ENCODE measurements around the gene GAS7. TPM values are rescaled to one million over a fixed set of nuclear protein-coding genes. Genes with fewer than 3 reads are reported as not detected.

Gene GAS7
- total RNA-seq, 1 experiment from 2014 or later, result 12.3 TPM

DNA sequence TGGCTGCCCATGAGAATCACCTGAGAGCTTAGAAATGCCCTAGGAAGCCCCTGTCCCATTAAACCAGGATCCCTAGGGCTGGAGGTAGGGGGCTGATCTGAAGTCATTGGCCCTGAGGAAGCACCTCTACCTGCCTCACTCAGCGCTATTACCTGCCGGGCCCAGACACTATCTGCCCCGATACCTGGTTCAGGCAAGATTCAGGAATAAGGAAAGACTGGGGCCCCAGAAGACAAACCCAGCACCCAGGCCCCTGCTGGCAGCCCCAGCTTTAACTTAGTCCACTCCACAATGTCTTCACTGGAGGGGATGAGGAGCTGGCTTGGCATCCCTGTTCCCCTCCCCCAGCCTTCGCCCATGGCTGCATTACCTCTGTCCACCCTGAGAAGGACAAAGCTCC is 126.3 kb downstream of the GAS7 start (continued):
- TF ChIP-seq, protein P1, sequence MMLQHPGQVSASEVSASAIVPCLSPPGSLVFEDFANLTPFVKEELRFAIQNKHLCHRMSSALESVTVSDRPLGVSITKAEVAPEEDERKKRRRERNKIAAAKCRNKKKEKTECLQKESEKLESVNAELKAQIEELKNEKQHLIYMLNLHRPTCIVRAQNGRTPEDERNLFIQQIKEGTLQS (CRISPR knock-in tag; conservative IDR thresholded peaks at IDR 0.05), result no peak

DNA sequence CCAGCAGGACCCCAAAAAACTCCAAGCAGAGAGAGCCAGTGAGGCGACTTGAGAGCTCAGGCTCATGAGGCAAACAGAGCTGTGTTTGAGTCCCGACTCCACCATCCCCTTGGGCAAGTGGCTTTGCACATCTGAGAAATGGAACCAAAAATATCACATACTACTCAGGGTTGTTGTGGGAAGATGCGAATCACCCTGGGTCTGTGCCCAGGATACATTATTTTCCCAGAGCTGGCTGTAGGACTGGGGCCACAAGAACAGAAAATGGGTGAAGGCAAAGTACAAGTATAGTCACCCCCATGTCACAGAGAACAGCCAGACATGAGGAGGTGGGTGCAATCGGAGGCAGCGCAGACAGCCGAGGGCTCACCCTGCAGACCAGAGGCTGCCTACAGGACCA is 127.3 kb downstream of the GAS7 start:
- ATAC-seq, result no peak
- POLR2A ChIA-PET, result no interaction called here
- H3K4me1 Mint-ChIP-seq, result peaks cover 10% of the 10 kb centered on the region
- H3K36me3 Mint-ChIP-seq, result no peaks in the 10 kb centered on the region
- DNase-seq (ENCODE audit: low spot score), result no peak
- no peaks in the 10 kb centered on the region for H3K9me3 Mint-ChIP-seq
- H3K27ac Mint-ChIP-seq, result no peak overlapping the region
- H3K27me3 Mint-ChIP-seq (ENCODE audit: low read depth), result no peaks in the 10 kb centered on the region
- CTCF ChIA-PET, result no interaction called here
- no peak overlapping the region for H3K4me3 Mint-ChIP-seq
- TF ChIP-seq, protein P2, sequence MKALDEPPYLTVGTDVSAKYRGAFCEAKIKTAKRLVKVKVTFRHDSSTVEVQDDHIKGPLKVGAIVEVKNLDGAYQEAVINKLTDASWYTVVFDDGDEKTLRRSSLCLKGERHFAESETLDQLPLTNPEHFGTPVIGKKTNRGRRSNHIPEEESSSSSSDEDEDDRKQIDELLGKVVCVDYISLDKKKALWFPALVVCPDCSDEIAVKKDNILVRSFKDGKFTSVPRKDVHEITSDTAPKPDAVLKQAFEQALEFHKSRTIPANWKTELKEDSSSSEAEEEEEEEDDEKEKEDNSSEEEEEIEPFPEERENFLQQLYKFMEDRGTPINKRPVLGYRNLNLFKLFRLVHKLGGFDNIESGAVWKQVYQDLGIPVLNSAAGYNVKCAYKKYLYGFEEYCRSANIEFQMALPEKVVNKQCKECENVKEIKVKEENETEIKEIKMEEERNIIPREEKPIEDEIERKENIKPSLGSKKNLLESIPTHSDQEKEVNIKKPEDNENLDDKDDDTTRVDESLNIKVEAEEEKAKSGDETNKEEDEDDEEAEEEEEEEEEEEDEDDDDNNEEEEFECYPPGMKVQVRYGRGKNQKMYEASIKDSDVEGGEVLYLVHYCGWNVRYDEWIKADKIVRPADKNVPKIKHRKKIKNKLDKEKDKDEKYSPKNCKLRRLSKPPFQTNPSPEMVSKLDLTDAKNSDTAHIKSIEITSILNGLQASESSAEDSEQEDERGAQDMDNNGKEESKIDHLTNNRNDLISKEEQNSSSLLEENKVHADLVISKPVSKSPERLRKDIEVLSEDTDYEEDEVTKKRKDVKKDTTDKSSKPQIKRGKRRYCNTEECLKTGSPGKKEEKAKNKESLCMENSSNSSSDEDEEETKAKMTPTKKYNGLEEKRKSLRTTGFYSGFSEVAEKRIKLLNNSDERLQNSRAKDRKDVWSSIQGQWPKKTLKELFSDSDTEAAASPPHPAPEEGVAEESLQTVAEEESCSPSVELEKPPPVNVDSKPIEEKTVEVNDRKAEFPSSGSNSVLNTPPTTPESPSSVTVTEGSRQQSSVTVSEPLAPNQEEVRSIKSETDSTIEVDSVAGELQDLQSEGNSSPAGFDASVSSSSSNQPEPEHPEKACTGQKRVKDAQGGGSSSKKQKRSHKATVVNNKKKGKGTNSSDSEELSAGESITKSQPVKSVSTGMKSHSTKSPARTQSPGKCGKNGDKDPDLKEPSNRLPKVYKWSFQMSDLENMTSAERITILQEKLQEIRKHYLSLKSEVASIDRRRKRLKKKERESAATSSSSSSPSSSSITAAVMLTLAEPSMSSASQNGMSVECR (CRISPR knock-in tag; IDR thresholded peaks at IDR 0.05; ENCODE audit: borderline replicate concordance), result no peak
- TF ChIP-seq, protein P3, sequence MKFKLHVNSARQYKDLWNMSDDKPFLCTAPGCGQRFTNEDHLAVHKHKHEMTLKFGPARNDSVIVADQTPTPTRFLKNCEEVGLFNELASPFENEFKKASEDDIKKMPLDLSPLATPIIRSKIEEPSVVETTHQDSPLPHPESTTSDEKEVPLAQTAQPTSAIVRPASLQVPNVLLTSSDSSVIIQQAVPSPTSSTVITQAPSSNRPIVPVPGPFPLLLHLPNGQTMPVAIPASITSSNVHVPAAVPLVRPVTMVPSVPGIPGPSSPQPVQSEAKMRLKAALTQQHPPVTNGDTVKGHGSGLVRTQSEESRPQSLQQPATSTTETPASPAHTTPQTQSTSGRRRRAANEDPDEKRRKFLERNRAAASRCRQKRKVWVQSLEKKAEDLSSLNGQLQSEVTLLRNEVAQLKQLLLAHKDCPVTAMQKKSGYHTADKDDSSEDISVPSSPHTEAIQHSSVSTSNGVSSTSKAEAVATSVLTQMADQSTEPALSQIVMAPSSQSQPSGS (CRISPR knock-in tag; IDR thresholded peaks at IDR 0.05; ENCODE audit: borderline replicate concordance, low read depth), result no peak
- no peak for TF ChIP-seq NFE2L1 (CRISPR knock-in tag; IDR thresholded peaks at IDR 0.05)
- no peak for TF ChIP-seq GTF2I (CRISPR knock-in tag; conservative IDR thresholded peaks at IDR 0.05)
- TF ChIP-seq ZNF263 (CRISPR knock-in tag; IDR thresholded peaks at IDR 0.05; ENCODE audit: low read depth), result no peak
- no peak for TF ChIP-seq CREB1 (CRISPR knock-in tag; IDR thresholded peaks at IDR 0.05)
- TF ChIP-seq, protein P4, sequence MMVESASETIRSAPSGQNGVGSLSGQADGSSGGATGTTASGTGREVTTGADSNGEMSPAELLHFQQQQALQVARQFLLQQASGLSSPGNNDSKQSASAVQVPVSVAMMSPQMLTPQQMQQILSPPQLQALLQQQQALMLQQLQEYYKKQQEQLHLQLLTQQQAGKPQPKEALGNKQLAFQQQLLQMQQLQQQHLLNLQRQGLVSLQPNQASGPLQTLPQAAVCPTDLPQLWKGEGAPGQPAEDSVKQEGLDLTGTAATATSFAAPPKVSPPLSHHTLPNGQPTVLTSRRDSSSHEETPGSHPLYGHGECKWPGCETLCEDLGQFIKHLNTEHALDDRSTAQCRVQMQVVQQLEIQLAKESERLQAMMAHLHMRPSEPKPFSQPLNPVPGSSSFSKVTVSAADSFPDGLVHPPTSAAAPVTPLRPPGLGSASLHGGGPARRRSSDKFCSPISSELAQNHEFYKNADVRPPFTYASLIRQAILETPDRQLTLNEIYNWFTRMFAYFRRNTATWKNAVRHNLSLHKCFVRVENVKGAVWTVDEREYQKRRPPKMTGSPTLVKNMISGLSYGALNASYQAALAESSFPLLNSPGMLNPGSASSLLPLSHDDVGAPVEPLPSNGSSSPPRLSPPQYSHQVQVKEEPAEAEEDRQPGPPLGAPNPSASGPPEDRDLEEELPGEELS (CRISPR knock-in tag; IDR thresholded peaks at IDR 0.05), result no peak
- TF ChIP-seq GRHL2 (CRISPR knock-in tag; IDR thresholded peaks at IDR 0.05; ENCODE audit: insufficient replicate concordance, severe bottlenecking), result no peak
- no peak for TF ChIP-seq ZNF317 (CRISPR knock-in tag; IDR thresholded peaks at IDR 0.05; ENCODE audit: borderline replicate concordance, low read depth)
- TF ChIP-seq CREM (CRISPR knock-in tag; IDR thresholded peaks at IDR 0.05), result no peak
- TF ChIP-seq NR2C2 (CRISPR knock-in tag; IDR thresholded peaks at IDR 0.05), result no peak
- TF ChIP-seq ZNF396 (CRISPR knock-in tag; IDR thresholded peaks at IDR 0.05; ENCODE audit: borderline replicate concordance), result no peak
- TF ChIP-seq, protein P5, sequence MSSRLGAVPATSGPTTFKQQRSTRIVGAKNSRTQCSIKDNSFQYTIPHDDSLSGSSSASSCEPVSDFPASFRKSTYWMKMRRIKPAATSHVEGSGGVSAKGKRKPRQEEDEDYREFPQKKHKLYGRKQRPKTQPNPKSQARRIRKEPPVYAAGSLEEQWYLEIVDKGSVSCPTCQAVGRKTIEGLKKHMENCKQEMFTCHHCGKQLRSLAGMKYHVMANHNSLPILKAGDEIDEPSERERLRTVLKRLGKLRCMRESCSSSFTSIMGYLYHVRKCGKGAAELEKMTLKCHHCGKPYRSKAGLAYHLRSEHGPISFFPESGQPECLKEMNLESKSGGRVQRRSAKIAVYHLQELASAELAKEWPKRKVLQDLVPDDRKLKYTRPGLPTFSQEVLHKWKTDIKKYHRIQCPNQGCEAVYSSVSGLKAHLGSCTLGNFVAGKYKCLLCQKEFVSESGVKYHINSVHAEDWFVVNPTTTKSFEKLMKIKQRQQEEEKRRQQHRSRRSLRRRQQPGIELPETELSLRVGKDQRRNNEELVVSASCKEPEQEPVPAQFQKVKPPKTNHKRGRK (CRISPR knock-in tag; IDR thresholded peaks at IDR 0.05; ENCODE audit: borderline replicate concordance), result no peak
- TF ChIP-seq IRF2 (CRISPR knock-in tag; IDR thresholded peaks at IDR 0.05; ENCODE audit: borderline replicate concordance, low read depth), result no peak
- TF ChIP-seq RORB (CRISPR knock-in tag; IDR thresholded peaks at IDR 0.05), result no peak
- TF ChIP-seq, protein P6, sequence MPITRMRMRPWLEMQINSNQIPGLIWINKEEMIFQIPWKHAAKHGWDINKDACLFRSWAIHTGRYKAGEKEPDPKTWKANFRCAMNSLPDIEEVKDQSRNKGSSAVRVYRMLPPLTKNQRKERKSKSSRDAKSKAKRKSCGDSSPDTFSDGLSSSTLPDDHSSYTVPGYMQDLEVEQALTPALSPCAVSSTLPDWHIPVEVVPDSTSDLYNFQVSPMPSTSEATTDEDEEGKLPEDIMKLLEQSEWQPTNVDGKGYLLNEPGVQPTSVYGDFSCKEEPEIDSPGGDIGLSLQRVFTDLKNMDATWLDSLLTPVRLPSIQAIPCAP (CRISPR knock-in tag; IDR thresholded peaks at IDR 0.05), result no peak
- TF ChIP-seq KAT7 (CRISPR knock-in tag; IDR thresholded peaks at IDR 0.05; ENCODE audit: borderline replicate concordance), result no peak
- TF ChIP-seq, protein P7, sequence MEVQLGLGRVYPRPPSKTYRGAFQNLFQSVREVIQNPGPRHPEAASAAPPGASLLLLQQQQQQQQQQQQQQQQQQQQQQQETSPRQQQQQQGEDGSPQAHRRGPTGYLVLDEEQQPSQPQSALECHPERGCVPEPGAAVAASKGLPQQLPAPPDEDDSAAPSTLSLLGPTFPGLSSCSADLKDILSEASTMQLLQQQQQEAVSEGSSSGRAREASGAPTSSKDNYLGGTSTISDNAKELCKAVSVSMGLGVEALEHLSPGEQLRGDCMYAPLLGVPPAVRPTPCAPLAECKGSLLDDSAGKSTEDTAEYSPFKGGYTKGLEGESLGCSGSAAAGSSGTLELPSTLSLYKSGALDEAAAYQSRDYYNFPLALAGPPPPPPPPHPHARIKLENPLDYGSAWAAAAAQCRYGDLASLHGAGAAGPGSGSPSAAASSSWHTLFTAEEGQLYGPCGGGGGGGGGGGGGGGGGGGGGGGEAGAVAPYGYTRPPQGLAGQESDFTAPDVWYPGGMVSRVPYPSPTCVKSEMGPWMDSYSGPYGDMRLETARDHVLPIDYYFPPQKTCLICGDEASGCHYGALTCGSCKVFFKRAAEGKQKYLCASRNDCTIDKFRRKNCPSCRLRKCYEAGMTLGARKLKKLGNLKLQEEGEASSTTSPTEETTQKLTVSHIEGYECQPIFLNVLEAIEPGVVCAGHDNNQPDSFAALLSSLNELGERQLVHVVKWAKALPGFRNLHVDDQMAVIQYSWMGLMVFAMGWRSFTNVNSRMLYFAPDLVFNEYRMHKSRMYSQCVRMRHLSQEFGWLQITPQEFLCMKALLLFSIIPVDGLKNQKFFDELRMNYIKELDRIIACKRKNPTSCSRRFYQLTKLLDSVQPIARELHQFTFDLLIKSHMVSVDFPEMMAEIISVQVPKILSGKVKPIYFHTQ (CRISPR knock-in tag; IDR thresholded peaks at IDR 0.05), result no peak

Data from WTC11 (cell line).